Aorta (tissue), 5 donors: ENCODE data around the gene HPN. TPM values are rescaled to one million over a fixed set of nuclear protein-coding genes. Genes with fewer than 3 reads are reported as not detected.

Experiments
- ATAC-seq: fragments of 200-7000 bp; cut with Tn5 transposase; one replicate; pipeline ENCODE4 v1.9.1; 2022; ENCODE audit warnings: moderate library complexity; ENCODE audit not compliant: low FRiP score
- DNase-seq, 2 donors: peaks; one replicate each; pipeline ENCODE4 v3.0.0-alpha.2; 2020
- H3K27ac ChIP-seq, 2 donors: one replicate each; pipeline ENCODE4 v1.5.1; 2013; ENCODE audit warnings: low read length in 2 of 2, mild to moderate bottlenecking in 2 of 2, moderate library complexity in 2 of 2, control low read depth in 1 of 2, inconsistent platforms in 1 of 2, low read depth in 1 of 2
- H3K27me3 ChIP-seq, 2 donors: one replicate each; pipeline ENCODE4 v1.6.1; 2013; ENCODE audit warnings: control low read depth in 1 of 2, low read length in 1 of 2, mild to moderate bottlenecking in 1 of 2, moderate library complexity in 1 of 2; ENCODE audit not compliant: insufficient read depth in 2 of 2, control insufficient read depth in 1 of 2
- H3K36me3 ChIP-seq, 2 donors: one replicate each; pipeline ENCODE4 v1.6.1; 2013; ENCODE audit warnings: control low read depth in 1 of 2, low read length in 1 of 2, mild to moderate bottlenecking in 1 of 2; ENCODE audit not compliant: insufficient read depth in 2 of 2, control insufficient read depth in 1 of 2
- H3K4me1 ChIP-seq, 2 donors: one replicate each; pipeline ENCODE4 v1.6.1; 2013; ENCODE audit warnings: low read length in 2 of 2, control low read depth in 1 of 2, mild to moderate bottlenecking in 1 of 2, moderate library complexity in 1 of 2; ENCODE audit not compliant: insufficient read depth in 2 of 2, control insufficient read depth in 1 of 2
- H3K4me3 ChIP-seq, 2 donors: one replicate each; pipeline ENCODE4 v1.5.1; 2013; ENCODE audit warnings: low read length in 2 of 2, control low read depth in 1 of 2, mild to moderate bottlenecking in 1 of 2
- H3K9me3 ChIP-seq: one replicate; pipeline ENCODE4 v1.6.1; 2013; ENCODE audit warnings: mild to moderate bottlenecking, low read length; ENCODE audit not compliant: control insufficient read depth
- WGBS, 2 donors: extraction: QIAGEN DNeasy Blood & Tissue Kit; methylation state at CpG; one replicate each; pipeline ENCODE4 v1.1.7; 2013; 5-methylcytosine and 5-hydroxymethylcytosine counted together
- intact Hi-C, 2 donors: fragments of 100-400 bp; cut with DNase I; formaldehyde crosslinking; loops; one replicate each; pipeline versions ENCODE4 v1.14.2 to v1.15.0; 2022
- polyA plus RNA-seq, 2 donors: library from polyadenylated mRNA; stranded (reverse); fragments of 200-250 nt; gene quantifications; one replicate each; pipeline ENCODE4 v1.2.3, GENCODE V29; 2013
- total RNA-seq, 2 donors: library from RNA; stranded (reverse); fragmentation: NEBNext Ultra II Directional; extraction: Animal tissue kit (Norgen Biotek cat#: 25700); gene quantifications; one replicate each; pipeline ENCODE4 v1.2.1, GENCODE V29; 2021
- donor health status: healthy with polysubstance abuse.
- donor health status: Bipolar disorder and iron deficiency.
- donor health status: DM: no; HTN: no; CAD: no.
- donor health status: DM: no; HTN: no; CAD: no.
- donor health status: DM: yes; HTN: yes; CAD: no.

The HPN gene
- total and polyA plus RNA-seq, 4 donors, result 0.71 to 2.7 TPM; not detected in 2

DNA sequence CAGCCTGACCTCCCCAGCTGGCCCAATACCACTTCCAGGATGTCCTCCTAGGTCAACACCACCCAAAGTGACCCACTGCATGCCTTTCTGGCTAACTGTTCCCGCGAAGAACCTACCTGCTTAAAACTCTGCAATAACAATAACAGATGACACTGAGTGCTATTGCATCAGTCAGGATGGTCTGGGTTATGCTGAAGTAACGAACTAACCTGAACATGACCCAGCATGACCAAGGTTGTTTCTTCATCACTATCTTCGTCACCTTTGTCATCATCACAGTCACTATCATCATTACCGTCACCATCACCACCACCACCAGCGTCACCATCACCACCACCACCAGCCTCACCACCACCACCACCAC, 63.5 kb downstream of the HPN start:
- no peak for ATAC-seq
- no peaks in the 10 kb centered on the region for H3K9me3 ChIP-seq
- intact Hi-C loops, result no loop called here
- no peak for DNase-seq
- H3K4me3 ChIP-seq, result no peak overlapping the region
- no peak overlapping the region for H3K27ac ChIP-seq
- no peaks in the 10 kb centered on the region for H3K4me1 ChIP-seq
- no peaks in the 10 kb centered on the region for H3K27me3 ChIP-seq
- 96 to 97% methylated on average over 6 of the region's 6 CpGs for WGBS, 2 donors
- H3K36me3 ChIP-seq, result no peaks in the 10 kb centered on the region

DNA sequence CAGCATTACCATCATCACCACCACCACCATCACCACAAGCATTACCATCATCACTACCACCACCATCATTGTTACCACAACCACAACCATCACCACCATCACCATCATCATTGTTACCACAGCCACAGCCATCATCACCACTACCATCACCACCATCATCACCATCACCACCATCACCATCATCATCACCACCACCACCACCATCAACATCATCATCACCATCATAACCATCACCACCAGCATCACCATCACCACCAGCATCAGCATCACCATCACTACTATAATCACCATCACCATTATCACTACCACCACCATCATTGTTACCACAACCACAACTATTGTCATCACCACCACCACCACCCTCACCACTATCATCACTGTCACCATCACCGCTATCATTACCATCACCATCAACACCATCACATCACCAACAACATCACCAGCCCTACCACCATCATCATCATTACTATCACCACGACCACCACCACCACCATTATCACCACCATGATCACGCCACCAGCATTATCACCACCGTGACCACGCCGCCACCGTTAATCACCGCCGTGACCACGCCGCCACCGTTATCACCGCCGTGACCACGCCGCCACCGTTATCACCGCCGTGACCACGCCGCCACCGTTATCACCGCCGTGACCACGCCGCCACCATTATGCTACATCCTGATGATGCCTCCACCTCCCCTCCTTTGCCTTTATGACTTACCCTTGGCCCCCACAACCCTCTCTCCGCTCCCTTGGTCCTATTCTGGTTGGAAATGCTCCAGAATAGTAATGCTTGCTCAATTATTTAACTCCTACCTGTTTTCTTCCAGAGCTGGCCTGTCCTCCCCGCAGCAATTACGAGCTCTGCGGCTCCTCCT, 64.1 kb downstream of the HPN start:
- Histone ChIP-seq H3K36me3 (no peaks in the 10 kb centered on the region), H3K4me3 (no peak overlapping the region), H3K4me1 (no peaks in the 10 kb centered on the region), H3K27me3 (no peaks in the 10 kb centered on the region), H3K9me3 (no peaks in the 10 kb centered on the region), H3K27ac (no peak overlapping the region)
- 87 to 89% methylated on average over 30 of the region's 30 CpGs for WGBS, 2 donors
- ATAC-seq (no peak), DNase-seq (peak in 1 of 2 donors; percentile 89)
- intact Hi-C loops, result no loop called here

DNA sequence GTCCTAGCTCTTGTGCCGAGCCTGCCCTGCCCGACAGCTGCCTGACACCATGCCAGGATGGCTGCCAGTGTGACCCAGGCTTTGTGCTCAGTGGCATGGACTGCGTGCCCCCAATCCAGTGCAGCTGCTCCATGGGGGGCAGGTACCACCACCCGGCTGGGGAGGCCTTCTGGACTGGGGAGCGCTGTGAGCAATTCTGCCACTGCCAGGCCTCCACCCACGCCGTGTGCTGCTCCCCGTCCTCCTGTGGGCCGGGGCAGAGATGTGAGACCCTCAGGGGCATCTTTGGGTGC, 64.7 kb downstream of the HPN start:
- no peak overlapping the region for H3K27ac ChIP-seq
- H3K4me3 ChIP-seq, result no peak overlapping the region
- H3K9me3 ChIP-seq, result no peaks in the 10 kb centered on the region
- ATAC-seq, result no peak
- intact Hi-C loops, result no loop called here
- H3K36me3 ChIP-seq, result no peaks in the 10 kb centered on the region
- WGBS, 2 donors, result 86 to 96% methylated on average over 9 of the region's 9 CpGs
- no peaks in the 10 kb centered on the region for H3K27me3 ChIP-seq
- H3K4me1 ChIP-seq, result no peaks in the 10 kb centered on the region
- DNase-seq, result no peak

DNA sequence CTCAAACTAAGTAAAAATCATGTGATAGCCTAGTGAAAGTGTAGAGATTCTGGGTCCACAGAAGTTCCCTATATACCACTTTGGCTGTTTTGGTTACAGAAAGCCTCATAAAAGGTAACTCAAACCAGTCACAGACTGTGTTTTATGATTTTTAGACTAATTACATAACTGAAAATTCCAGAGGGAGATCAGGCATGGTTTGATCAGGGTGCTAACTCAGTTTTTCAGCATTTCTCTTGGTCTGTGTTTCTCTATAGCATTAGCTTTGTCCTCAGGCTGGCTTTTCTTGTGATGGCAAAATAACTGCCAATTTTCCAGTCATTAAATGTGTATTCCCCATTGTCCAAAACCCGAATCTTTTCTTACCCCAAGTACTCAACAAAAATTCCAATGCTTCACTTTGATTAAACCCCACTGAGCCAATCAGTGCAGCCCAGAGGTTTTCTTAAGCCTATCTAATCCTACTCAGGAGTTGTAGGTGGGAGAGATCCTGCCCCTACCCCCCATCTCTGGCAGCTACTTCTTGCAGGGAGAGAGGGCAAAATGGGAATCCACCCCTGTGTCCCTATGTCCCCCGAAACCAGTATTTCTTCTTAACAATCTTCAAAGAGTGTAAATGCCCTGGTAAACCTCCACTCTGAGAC, 65.5 kb downstream of the HPN start:
- Histone ChIP-seq H3K36me3 (no peaks in the 10 kb centered on the region), H3K4me3 (no peak overlapping the region), H3K9me3 (no peaks in the 10 kb centered on the region), H3K27me3 (no peaks in the 10 kb centered on the region), H3K4me1 (no peaks in the 10 kb centered on the region), H3K27ac (no peak overlapping the region)
- DNase-seq (no peak), ATAC-seq (no peak)
- WGBS, 2 donors, result 47% methylated on average over 2 of the region's 2 CpGs
- intact Hi-C loops, result no loop called here

DNA sequence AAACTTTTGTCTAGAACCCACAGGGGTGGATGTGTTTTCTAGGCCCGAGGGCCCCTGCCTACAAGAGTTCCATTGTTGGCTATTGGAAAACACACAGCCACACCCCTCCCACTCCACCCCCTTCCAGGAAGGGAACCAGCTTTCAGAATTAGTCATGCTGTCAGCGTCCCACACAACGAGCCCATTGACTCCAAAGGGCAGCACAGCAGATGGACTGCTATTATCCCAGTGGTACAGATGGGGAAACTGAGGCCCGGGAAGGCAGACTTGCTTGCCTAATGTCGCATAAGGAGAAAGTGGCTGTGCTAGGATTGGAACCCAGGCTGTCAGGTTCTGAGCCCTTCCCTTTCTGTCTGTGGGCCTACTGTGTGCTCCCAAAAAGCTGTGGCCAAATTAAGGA, 66.0 kb downstream of the HPN start:
- H3K4me1 ChIP-seq, result no peaks in the 10 kb centered on the region
- no peaks in the 10 kb centered on the region for H3K27me3 ChIP-seq
- DNase-seq, result no peak
- no peak overlapping the region for H3K27ac ChIP-seq
- no peaks in the 10 kb centered on the region for H3K9me3 ChIP-seq
- no peak for ATAC-seq
- intact Hi-C loops, result no loop called here
- H3K4me3 ChIP-seq, result no peak overlapping the region
- WGBS, 2 donors, result 35 to 46% methylated on average over 5 of the region's 5 CpGs
- H3K36me3 ChIP-seq, result no peaks in the 10 kb centered on the region

DNA sequence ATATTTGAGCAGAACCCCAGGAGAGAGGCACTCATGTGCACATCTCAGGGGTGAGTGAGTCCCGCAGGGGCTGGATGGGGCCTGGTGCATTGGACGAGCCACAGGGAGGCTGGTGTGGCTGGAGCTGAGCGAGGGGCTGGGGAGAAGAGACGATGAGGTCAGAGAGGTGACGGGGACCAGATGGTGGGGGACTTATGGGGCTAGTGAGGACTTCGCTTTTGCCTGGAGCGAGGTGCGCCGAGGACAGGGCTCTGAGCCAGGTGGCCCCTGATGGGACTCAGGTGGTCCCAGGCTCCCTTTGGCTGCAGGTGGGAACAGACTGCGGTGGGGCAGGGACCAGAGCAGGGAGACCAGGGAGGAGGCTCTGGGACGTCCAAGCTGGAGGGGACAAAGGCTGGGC, 67.2 kb downstream of the HPN start:
- no peak overlapping the region for H3K27ac ChIP-seq
- H3K9me3 ChIP-seq, result no peaks in the 10 kb centered on the region
- no peaks in the 10 kb centered on the region for H3K4me1 ChIP-seq
- WGBS, 2 donors, result 81 to 93% methylated on average over 11 of the region's 11 CpGs
- intact Hi-C loops, result no loop called here
- no peaks in the 10 kb centered on the region for H3K27me3 ChIP-seq
- ATAC-seq, result no peak
- H3K4me3 ChIP-seq, result no peak overlapping the region
- DNase-seq, result no peak
- no peaks in the 10 kb centered on the region for H3K36me3 ChIP-seq

DNA sequence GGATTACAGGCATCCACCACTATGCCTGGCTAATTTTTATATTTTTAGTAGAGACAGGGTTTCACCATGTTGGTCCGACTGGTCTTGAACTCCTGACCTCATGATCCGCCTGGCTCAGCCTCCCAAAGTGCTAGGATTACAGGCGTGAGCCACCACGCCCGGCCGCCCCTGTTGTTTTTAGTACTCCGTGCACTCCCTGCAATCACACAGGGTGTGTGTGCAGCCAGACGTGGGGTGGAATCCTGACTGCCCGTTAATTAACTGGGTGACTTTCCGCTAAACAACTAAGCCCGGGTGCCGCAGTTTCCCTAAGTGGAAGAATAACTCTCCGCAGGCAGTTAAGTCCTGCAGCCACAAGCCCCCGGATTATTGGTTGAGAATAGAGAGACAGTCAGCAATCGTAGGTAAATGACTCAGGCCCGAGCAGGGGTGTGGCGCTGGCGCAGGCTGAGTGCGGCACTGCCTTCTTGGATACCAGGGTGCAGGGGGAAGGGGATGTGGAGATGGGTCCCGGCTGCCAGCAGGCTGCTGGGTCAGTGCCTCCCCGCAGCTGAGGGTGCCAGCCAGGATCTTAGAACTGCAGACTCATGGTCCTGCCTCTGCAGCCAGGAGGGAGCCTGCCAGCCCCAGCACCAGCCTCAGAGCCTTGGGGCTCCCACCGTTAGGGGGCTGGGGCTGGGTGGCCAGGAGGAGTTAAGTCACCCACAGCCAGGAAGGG, 68.0 kb downstream of the HPN start:
- H3K4me1 ChIP-seq, result no peaks in the 10 kb centered on the region
- intact Hi-C loops, result no loop called here
- ATAC-seq (no peak), DNase-seq (no peak)
- WGBS, 2 donors, result 56 to 62% methylated on average over 22 of the region's 22 CpGs
- no peaks in the 10 kb centered on the region for H3K9me3 ChIP-seq
- no peak overlapping the region for H3K4me3 ChIP-seq
- no peaks in the 10 kb centered on the region for H3K36me3 ChIP-seq
- no peaks in the 10 kb centered on the region for H3K27me3 ChIP-seq
- H3K27ac ChIP-seq, result no peak overlapping the region

DNA sequence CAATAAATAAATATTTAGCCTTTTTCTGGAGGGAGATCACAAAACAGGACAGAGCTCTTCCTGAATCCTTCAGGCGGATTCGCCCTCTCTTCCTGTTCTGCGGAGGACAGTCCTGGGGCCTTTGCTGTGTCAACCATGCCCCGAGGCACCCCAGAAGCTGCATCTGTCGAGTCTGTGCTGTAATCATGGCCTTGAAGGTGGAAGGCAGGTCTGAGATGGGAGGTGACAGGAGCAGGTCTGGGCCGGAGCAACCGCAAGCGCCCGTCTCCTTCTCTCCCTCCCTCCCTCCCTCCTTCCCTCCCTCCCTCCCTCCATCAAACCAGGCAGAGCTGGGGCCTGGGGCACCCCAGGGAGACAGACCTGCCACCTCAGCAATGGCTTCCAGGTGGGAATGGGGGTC, 69.5 kb downstream of the HPN start:
- intact Hi-C loops, result no loop called here
- WGBS, 2 donors, result 73 to 74% methylated on average over 9 of the region's 9 CpGs
- no peak overlapping the region for H3K27ac ChIP-seq
- H3K4me1 ChIP-seq, result no peaks in the 10 kb centered on the region
- no peaks in the 10 kb centered on the region for H3K27me3 ChIP-seq
- no peaks in the 10 kb centered on the region for H3K36me3 ChIP-seq
- DNase-seq (no peak), ATAC-seq (no peak)
- no peaks in the 10 kb centered on the region for H3K9me3 ChIP-seq
- H3K4me3 ChIP-seq, result no peak overlapping the region
